ENCODE data around the gene B3GALNT2. TPM values are rescaled to one million over a fixed set of nuclear protein-coding genes. Genes with fewer than 3 reads are reported as not detected.

B3GALNT2 gene
- total and polyA plus RNA-seq, 2 donors from 2014 or later = 2.0 to 14.4 TPM

- TF ChIP-seq CTCF (IDR thresholded peaks at IDR 0.05; ENCODE audit: borderline replicate concordance, extremely low read depth, insufficient read depth) = no peak
- FAIRE-seq = no peak
Measured at GRCh38 chr1:235408503-235408960, 95.7 kb downstream of the B3GALNT2 start.

GRCh38 chr1:235407419-235407818 is 96.8 kb downstream of the B3GALNT2 start:
- intact Hi-C loops (cut with DNase I) = no loop called here
- no peak for TF ChIP-seq CTCF (IDR thresholded peaks at IDR 0.05; ENCODE audit: borderline replicate concordance, extremely low read depth, insufficient read depth)
- Histone ChIP-seq H3K27ac (ENCODE audit: low read depth in 2 of 2, low read length in 2 of 2) (peak overlapping the region; percentile 47 to 49), H3K36me3 (ENCODE audit: control insufficient read depth in 2 of 3, insufficient read depth in 3 of 3, low read length in 3 of 3) (no peaks in the 10 kb centered on the region), H3K4me1 (ENCODE audit: control insufficient read depth in 2 of 3, insufficient read depth in 2 of 3, low read depth in 1 of 3, low read length in 3 of 3) (peaks cover 0 to 20% (median 6%) of the 10 kb centered on the region in 3 donors), H3K4me3 (ENCODE audit: low read length in 3 of 3) (no peak overlapping the region), H3K27me3 (ENCODE audit: control insufficient read depth, insufficient read depth, low read length) (no peaks in the 10 kb centered on the region), H3K9ac (ENCODE audit: low read length in 3 of 3) (no peak overlapping the region), H3K9me3 (ENCODE audit: control insufficient read depth in 2 of 3, insufficient read depth in 1 of 3, low read length in 3 of 3) (no peaks in the 10 kb centered on the region)
- FAIRE-seq = no peak
- peak in 4 of 5 donors; percentile 44 to 68 (median 59) for DNase-seq

More at GRCh38 chr1:235408503-235408960, 95.7 kb downstream of the B3GALNT2 start:
- intact Hi-C loops (cut with DNase I) = no loop called here
- H3K4me3 ChIP-seq (ENCODE audit: low read length in 3 of 3) = no peak overlapping the region
- no peaks in the 10 kb centered on the region for H3K36me3 ChIP-seq (ENCODE audit: control insufficient read depth in 2 of 3, insufficient read depth in 3 of 3, low read length in 3 of 3)
- H3K27me3 ChIP-seq (ENCODE audit: control insufficient read depth, insufficient read depth, low read length) = no peaks in the 10 kb centered on the region
- DNase-seq = no peak
- no peak overlapping the region for H3K27ac ChIP-seq (ENCODE audit: low read depth in 2 of 2, low read length in 2 of 2)
- H3K4me1 ChIP-seq (ENCODE audit: control insufficient read depth in 2 of 3, insufficient read depth in 2 of 3, low read depth in 1 of 3, low read length in 3 of 3) = peaks cover 0 to 15% (median 5%) of the 10 kb centered on the region in 3 donors
- no peak overlapping the region for H3K9ac ChIP-seq (ENCODE audit: low read length in 3 of 3)
- no peaks in the 10 kb centered on the region for H3K9me3 ChIP-seq (ENCODE audit: control insufficient read depth in 2 of 3, insufficient read depth in 1 of 3, low read length in 3 of 3)

- FAIRE-seq = no peak
- no peak overlapping the region for H3K27ac ChIP-seq (ENCODE audit: low read depth in 2 of 2, low read length in 2 of 2)
- H3K27me3 ChIP-seq (ENCODE audit: control insufficient read depth, insufficient read depth, low read length) = no peaks in the 10 kb centered on the region
- peaks cover 0 to 13% (median 6%) of the 10 kb centered on the region in 3 donors for H3K4me1 ChIP-seq (ENCODE audit: control insufficient read depth in 2 of 3, insufficient read depth in 2 of 3, low read depth in 1 of 3, low read length in 3 of 3)
- no peak for DNase-seq
- intact Hi-C loops (cut with DNase I) = no loop called here
- no peak for TF ChIP-seq CTCF (IDR thresholded peaks at IDR 0.05; ENCODE audit: borderline replicate concordance, extremely low read depth, insufficient read depth)
- no peak overlapping the region for H3K9ac ChIP-seq (ENCODE audit: low read length in 3 of 3)
- H3K9me3 ChIP-seq (ENCODE audit: control insufficient read depth in 2 of 3, insufficient read depth in 1 of 3, low read length in 3 of 3) = no peaks in the 10 kb centered on the region
- H3K36me3 ChIP-seq (ENCODE audit: control insufficient read depth in 2 of 3, insufficient read depth in 3 of 3, low read length in 3 of 3) = no peaks in the 10 kb centered on the region
- H3K4me3 ChIP-seq (ENCODE audit: low read length in 3 of 3) = no peak overlapping the region
Measured at GRCh38 chr1:235404190-235404589, 100.1 kb downstream of the B3GALNT2 start.

GRCh38 chr1:235403593-235403992 is 100.7 kb downstream of the B3GALNT2 start:
- H3K4me3 ChIP-seq (ENCODE audit: low read length in 3 of 3) = no peak overlapping the region
- H3K9ac ChIP-seq (ENCODE audit: low read length in 3 of 3) = no peak overlapping the region
- DNase-seq (no peak), FAIRE-seq (no peak)
- TF ChIP-seq CTCF (IDR thresholded peaks at IDR 0.05; ENCODE audit: borderline replicate concordance, extremely low read depth, insufficient read depth) = no peak
- no peaks in the 10 kb centered on the region for H3K9me3 ChIP-seq (ENCODE audit: control insufficient read depth in 2 of 3, insufficient read depth in 1 of 3, low read length in 3 of 3)
- peaks cover 0 to 9% (median 5%) of the 10 kb centered on the region in 3 donors for H3K4me1 ChIP-seq (ENCODE audit: control insufficient read depth in 2 of 3, insufficient read depth in 2 of 3, low read depth in 1 of 3, low read length in 3 of 3)
- H3K27me3 ChIP-seq (ENCODE audit: control insufficient read depth, insufficient read depth, low read length) = no peaks in the 10 kb centered on the region
- H3K36me3 ChIP-seq (ENCODE audit: control insufficient read depth in 2 of 3, insufficient read depth in 3 of 3, low read length in 3 of 3) = no peaks in the 10 kb centered on the region
- H3K27ac ChIP-seq (ENCODE audit: low read depth in 2 of 2, low read length in 2 of 2) = no peak overlapping the region
- intact Hi-C loops (cut with DNase I) = no loop called here

All from kidney (tissue), 14 donors.